Kidney (tissue), 14 donors: ENCODE measurements around the gene TXNDC17. TPM values are rescaled to one million over a fixed set of nuclear protein-coding genes. Genes with fewer than 3 reads are reported as not detected.

ENCODE experiments used
- DNase-seq, 5 donors: peaks; one replicate each; pipeline ENCODE4 v3.0.0-alpha.2; 2013 to 2020
- FAIRE-seq: peaks from 2 replicates; lab custom pipeline; 2012; peaks lifted over from hg19 to GRCh38; lab: Jason Lieb, UNC
- H3K27ac ChIP-seq, 2 donors: one replicate each; pipeline ENCODE4 v1.7.0; 2013; ENCODE audit warnings: low read depth in 2 of 2, low read length in 2 of 2, inconsistent platforms in 1 of 2
- H3K27me3 ChIP-seq: one replicate; pipeline ENCODE4 v1.7.1; 2013; ENCODE audit warnings: low read length, inconsistent platforms; ENCODE audit not compliant: control insufficient read depth, insufficient read depth
- H3K36me3 ChIP-seq, 3 donors: one replicate each; pipeline versions ENCODE4 v1.7.0 to v1.7.1; 2013; ENCODE audit warnings: low read length in 3 of 3, control low read depth in 1 of 3, inconsistent platforms in 1 of 3; ENCODE audit not compliant: insufficient read depth in 3 of 3, control insufficient read depth in 2 of 3
- H3K4me1 ChIP-seq, 3 donors: one replicate each; pipeline versions ENCODE4 v1.7.0 to v1.7.1; 2013; ENCODE audit warnings: low read length in 3 of 3, inconsistent platforms in 1 of 3, low read depth in 1 of 3; ENCODE audit not compliant: control insufficient read depth in 2 of 3, insufficient read depth in 2 of 3
- H3K4me3 ChIP-seq, 3 donors: one replicate each; pipeline versions ENCODE4 v1.7.0 to v1.8.1; 2013; ENCODE audit warnings: low read length in 3 of 3, control low read depth in 1 of 3, inconsistent platforms in 1 of 3
- H3K9ac ChIP-seq, 3 donors: one replicate each; pipeline versions ENCODE4 v1.7.0 to v1.7.1; 2013; ENCODE audit warnings: low read length in 3 of 3, control low read depth in 1 of 3, inconsistent platforms in 1 of 3
- H3K9me3 ChIP-seq, 3 donors: one replicate each; pipeline versions ENCODE4 v1.7.0 to v1.7.1; 2013; ENCODE audit warnings: low read length in 3 of 3, control low read depth in 1 of 3, inconsistent platforms in 1 of 3; ENCODE audit not compliant: control insufficient read depth in 2 of 3, insufficient read depth in 1 of 3
- CTCF ChIP-seq: IDR thresholded peaks from 3 replicates; pipeline ENCODE4 v1.5.1; 2012; ENCODE audit warnings: mild to moderate bottlenecking, moderate library complexity, borderline replicate concordance; ENCODE audit not compliant: insufficient read depth; ENCODE audit errors: extremely low read depth
- intact Hi-C: fragments of 100-400 bp; cut with DNase I; formaldehyde crosslinking; loops from one replicate; pipeline ENCODE4 v1.11.1; 2022
- polyA plus RNA-seq: library from polyadenylated mRNA; stranded (reverse); fragments of 350-450 nt; fragmentation: Illumina TruSeq; extraction: RNeasy Lipid Tissue Mini Kit (QIAGEN cat#74804); gene quantifications from one replicate; pipeline ENCODE4 v1.2.3, GENCODE V29; 2014; ENCODE audit warnings: low read depth, low replicate concordance; ENCODE audit not compliant: insufficient read depth
- total RNA-seq: library from RNA; stranded (reverse); fragmentation: NEBNext Ultra II Directional; extraction: Animal tissue kit (Norgen Biotek cat#: 25700); gene quantifications from one replicate; pipeline ENCODE4 v1.2.1, GENCODE V29; 2021
- donor health status: control.
- donor health status: control.
- donor health status: control.
- donor health status: control.
- donor health status: control.
- donor health status: DM: yes; HTN: yes; CAD: no.
- donor health status: Normal renal cell carcinoma (clear cell type).

The TXNDC17 gene
- total and polyA plus RNA-seq, 2 donors from 2014 or later = 56.7 to 394 TPM

DNA sequence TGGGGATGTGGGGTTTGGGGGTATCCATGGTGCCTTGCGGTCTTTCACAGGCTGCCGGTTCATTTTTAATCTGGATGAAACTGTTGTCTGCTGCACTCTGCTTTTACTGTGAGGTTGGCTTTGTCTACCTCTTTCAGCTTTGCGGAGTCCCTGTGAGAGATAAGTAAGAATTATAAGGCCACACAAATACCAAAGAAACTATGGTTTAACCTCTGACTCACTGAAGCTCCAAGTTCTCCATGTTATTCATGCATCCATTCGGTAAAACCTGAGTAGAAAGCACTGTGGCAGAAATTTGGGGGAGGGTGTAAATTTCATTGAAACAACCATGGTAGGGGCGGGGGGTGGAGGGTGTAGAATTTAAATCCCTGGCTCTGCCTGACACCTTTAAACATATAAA is 30.8 kb upstream of the TXNDC17 start:
- FAIRE-seq (no peak), DNase-seq (no peak)
- peaks cover 12 to 52% (median 37%) of the 10 kb centered on the region in 3 donors for H3K36me3 ChIP-seq
- intact Hi-C loops = no loop called here
- no peaks in the 10 kb centered on the region for H3K27me3 ChIP-seq
- H3K9ac ChIP-seq = no peak overlapping the region
- no peak overlapping the region for H3K4me3 ChIP-seq
- no peaks in the 10 kb centered on the region for H3K4me1 ChIP-seq
- no peaks in the 10 kb centered on the region for H3K9me3 ChIP-seq
- no peak overlapping the region for H3K27ac ChIP-seq
- no peak for TF ChIP-seq CTCF

DNA sequence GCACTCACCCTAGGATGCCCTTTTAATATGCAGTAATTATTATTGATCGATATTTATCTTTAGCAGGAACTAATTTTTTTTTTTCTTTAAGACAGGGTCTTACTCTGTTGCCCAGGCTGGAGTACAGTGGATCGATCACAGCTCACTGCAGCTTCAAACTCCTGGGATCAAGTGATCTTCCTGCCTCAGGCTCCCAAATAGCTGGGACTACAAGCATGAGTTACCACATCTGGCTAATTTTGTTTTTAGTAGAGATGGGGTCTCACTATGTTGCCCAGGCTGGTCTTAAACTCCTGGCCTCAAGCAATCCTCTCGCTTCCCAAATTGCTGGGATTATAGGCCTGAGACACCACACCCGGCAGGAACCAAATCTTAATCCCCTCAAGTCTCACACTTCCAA is 29.6 kb upstream of the TXNDC17 start:
- Histone ChIP-seq H3K27me3 (no peaks in the 10 kb centered on the region), H3K36me3 (peaks cover 10 to 44% (median 31%) of the 10 kb centered on the region in 3 donors), H3K27ac (no peak overlapping the region), H3K4me1 (no peaks in the 10 kb centered on the region), H3K4me3 (no peak overlapping the region), H3K9me3 (no peaks in the 10 kb centered on the region), H3K9ac (no peak overlapping the region)
- DNase-seq (no peak), FAIRE-seq (no peak)
- intact Hi-C loops = no loop called here
- TF ChIP-seq CTCF = no peak

DNA sequence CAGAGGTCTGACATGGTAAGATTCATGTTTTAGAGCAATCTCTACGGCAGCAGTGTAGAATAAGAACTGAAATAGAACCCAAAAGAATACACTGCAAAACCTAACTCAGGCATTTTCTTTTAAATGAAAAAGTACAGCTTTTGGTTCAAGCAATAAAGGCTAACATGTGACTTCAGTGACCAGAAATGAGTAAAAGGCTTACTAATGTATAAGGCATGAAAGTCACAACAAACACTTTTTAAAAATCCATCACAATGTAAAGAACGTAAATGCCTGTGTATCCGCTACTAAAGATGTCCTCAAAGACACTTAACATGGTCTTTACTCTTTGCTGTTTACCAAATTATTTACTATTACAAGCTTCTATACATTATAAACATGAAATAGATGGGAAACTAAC is 16.9 kb upstream of the TXNDC17 start:
- Histone ChIP-seq H3K36me3 (peaks cover 5 to 51% (median 15%) of the 10 kb centered on the region in 3 donors), H3K9ac (no peak overlapping the region), H3K4me1 (no peaks in the 10 kb centered on the region), H3K9me3 (no peaks in the 10 kb centered on the region), H3K27me3 (no peaks in the 10 kb centered on the region), H3K27ac (no peak overlapping the region), H3K4me3 (no peak overlapping the region)
- DNase-seq (no peak), FAIRE-seq (no peak)
- no peak for TF ChIP-seq CTCF
- intact Hi-C loops = no loop called here

DNA sequence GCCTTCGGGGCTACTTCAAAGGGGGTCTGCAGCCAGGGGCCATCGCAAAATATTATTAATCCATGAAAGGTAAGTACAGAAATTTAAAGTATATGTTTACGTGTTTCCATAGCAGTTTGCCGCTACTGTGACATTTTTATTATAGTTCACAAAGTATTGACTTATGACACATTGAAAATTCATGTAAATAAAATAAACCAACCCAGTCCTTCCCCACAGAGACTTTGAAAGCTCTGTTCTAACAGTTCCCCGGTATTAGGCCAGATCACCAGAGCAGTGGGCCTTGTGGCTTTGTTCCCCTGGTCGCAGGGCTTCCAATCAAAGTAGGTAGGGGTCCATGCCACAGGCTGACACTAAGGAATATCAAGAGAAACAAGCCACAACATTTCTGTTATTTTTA is 14.2 kb upstream of the TXNDC17 start:
- no peak for FAIRE-seq
- Histone ChIP-seq H3K4me1 (no peaks in the 10 kb centered on the region), H3K27me3 (no peaks in the 10 kb centered on the region), H3K9ac (no peak overlapping the region), H3K4me3 (no peak overlapping the region), H3K36me3 (peaks cover 9 to 53% (median 16%) of the 10 kb centered on the region in 3 donors), H3K9me3 (no peaks in the 10 kb centered on the region), H3K27ac (no peak overlapping the region)
- DNase-seq = no peak
- intact Hi-C loops = no loop called here
- no peak for TF ChIP-seq CTCF
